Fibroblast of lung (primary cell): ENCODE measurements around the gene BMPR1B.

Source experiments
- EZH2 ChIP-seq: IDR thresholded peaks from 2 replicates; pipeline ENCODE4 v1.5.1; 2012; ENCODE audit warnings: low read length, control low read depth, mild to moderate bottlenecking; ENCODE audit errors: missing control alignments
- TF ChIP-seq, protein P1 (sequence below), 2 donors: IDR thresholded peaks in 1 of 2; conservative IDR thresholded peaks in 1 of 2; 1 replicate in 1 of 2; 2 replicates in 1 of 2; pipeline ENCODE4 v1.5.1; 2011 to 2012; ENCODE audit warnings: low read length in 2 of 2, control low read depth in 1 of 2, inconsistent platforms in 1 of 2, low read depth in 1 of 2, mild to moderate bottlenecking in 1 of 2

DNA sequence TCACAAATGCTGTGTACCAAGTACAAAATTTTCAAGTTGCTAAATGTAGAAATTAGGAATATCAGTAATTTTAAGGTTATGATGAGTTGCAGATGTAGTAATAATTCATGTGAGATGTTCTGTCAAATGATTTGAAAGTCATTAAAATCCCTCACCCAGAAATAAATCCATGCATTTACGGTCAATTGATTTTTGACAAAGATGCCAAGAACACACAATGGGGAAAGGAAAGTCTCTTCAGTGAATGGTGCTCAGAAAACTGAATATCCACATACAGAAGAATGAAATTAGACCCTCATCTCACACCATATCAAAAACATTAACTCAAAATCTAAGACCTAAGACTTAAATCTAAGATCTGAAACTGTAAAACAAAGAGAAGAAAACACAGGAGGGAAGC is 12.9 kb upstream of the BMPR1B start:
- TF ChIP-seq, protein P1, sequence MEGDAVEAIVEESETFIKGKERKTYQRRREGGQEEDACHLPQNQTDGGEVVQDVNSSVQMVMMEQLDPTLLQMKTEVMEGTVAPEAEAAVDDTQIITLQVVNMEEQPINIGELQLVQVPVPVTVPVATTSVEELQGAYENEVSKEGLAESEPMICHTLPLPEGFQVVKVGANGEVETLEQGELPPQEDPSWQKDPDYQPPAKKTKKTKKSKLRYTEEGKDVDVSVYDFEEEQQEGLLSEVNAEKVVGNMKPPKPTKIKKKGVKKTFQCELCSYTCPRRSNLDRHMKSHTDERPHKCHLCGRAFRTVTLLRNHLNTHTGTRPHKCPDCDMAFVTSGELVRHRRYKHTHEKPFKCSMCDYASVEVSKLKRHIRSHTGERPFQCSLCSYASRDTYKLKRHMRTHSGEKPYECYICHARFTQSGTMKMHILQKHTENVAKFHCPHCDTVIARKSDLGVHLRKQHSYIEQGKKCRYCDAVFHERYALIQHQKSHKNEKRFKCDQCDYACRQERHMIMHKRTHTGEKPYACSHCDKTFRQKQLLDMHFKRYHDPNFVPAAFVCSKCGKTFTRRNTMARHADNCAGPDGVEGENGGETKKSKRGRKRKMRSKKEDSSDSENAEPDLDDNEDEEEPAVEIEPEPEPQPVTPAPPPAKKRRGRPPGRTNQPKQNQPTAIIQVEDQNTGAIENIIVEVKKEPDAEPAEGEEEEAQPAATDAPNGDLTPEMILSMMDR (conservative IDR thresholded peaks at IDR 0.05 in 1 of 2, IDR thresholded peaks at IDR 0.05 in 1 of 2; ENCODE audit: low read depth in 1 of 2, low read length in 2 of 2), result no peak
- TF ChIP-seq EZH2, result no peak
